Muscle layer of duodenum (tissue), 2 donors: Measurements from ENCODE around the gene ENPP5.
"Not testable (repeated sequence)": the region's sequence is repeated elsewhere in the genome, so short reads cannot be mapped to it uniquely, and the experiment has no call there.

Source experiments
- H3K27ac ChIP-seq: one replicate; pipeline ENCODE4 v1.7.0; 2013; ENCODE audit warnings: mild to moderate bottlenecking, low read length
- H3K27me3 ChIP-seq: one replicate; pipeline ENCODE4 v1.7.0; 2013; ENCODE audit warnings: low read depth, mild to moderate bottlenecking, control low read depth, low read length
- H3K36me3 ChIP-seq, 2 donors: one replicate each; pipeline ENCODE4 v1.7.0; 2013; ENCODE audit warnings: low read length in 2 of 2, control low read depth in 1 of 2, mild to moderate bottlenecking in 1 of 2; ENCODE audit not compliant: insufficient read depth in 2 of 2, control insufficient read depth in 1 of 2
- H3K4me1 ChIP-seq, 2 donors: one replicate each; pipeline ENCODE4 v1.7.0; 2013; ENCODE audit warnings: low read length in 2 of 2, mild to moderate bottlenecking in 2 of 2, control low read depth in 1 of 2, moderate library complexity in 1 of 2; ENCODE audit not compliant: insufficient read depth in 2 of 2, control insufficient read depth in 1 of 2
- H3K4me3 ChIP-seq, 2 donors: one replicate each; pipeline ENCODE4 v1.7.0; 2013; ENCODE audit warnings: low read length in 2 of 2, low read depth in 1 of 2, mild to moderate bottlenecking in 1 of 2
- H3K9me3 ChIP-seq, 2 donors: one replicate each; pipeline ENCODE4 v1.7.0; 2013; ENCODE audit warnings: low read length in 2 of 2, control low read depth in 1 of 2, mild to moderate bottlenecking in 1 of 2; ENCODE audit not compliant: control insufficient read depth in 1 of 2
- donor health status: healthy.

Gene ENPP5

GRCh38 chr6:46131291-46131690 lies 39.5 kb downstream of the ENPP5 start:
- not testable (repeated sequence) for H3K27me3 ChIP-seq, H3K9me3 ChIP-seq, H3K4me3 ChIP-seq, H3K36me3 ChIP-seq, H3K27ac ChIP-seq
- peaks cover 0 to 19% of the 10 kb centered on the region in 2 donors for H3K4me1 ChIP-seq

- H3K4me1 ChIP-seq: peaks cover 0 to 19% of the 10 kb centered on the region in 2 donors
- H3K4me3 ChIP-seq: peak overlapping the region; percentile 86 to 92
- peak overlapping the region; percentile 46 for H3K27ac ChIP-seq
Observed at GRCh38 chr6:46130666-46131065, 40.1 kb downstream of the ENPP5 start.

GRCh38 chr6:46129629-46130511 lies 40.9 kb downstream of the ENPP5 start, which contains the start of gene ENPP4:
Gene ENPP4, plus strand, starts transcription at chr6:46129989. Its CDS starts 9,595 bp downstream, at chr6:46139584.
- Histone ChIP-seq H3K4me1 (peaks cover 0 to 19% of the 10 kb centered on the region in 2 donors), H3K9me3 (no peaks in the 10 kb centered on the region), H3K27me3 (no peaks in the 10 kb centered on the region), H3K27ac (peak within 1 kb of the TSS; percentile 58), H3K4me3 (peak within 1 kb of the TSS; percentile 86 to 92), H3K36me3 (no peaks in the 10 kb centered on the region)

More at GRCh38 chr6:46130666-46131065, 40.1 kb downstream of the ENPP5 start:
- Histone ChIP-seq H3K9me3 (no peaks in the 10 kb centered on the region), H3K27me3 (no peaks in the 10 kb centered on the region), H3K36me3 (no peaks in the 10 kb centered on the region)

GRCh38 chr6:46129291-46129628 lies 41.5 kb downstream of the ENPP5 start:
- no peaks in the 10 kb centered on the region for H3K36me3 ChIP-seq
- peak overlapping the region; percentile 86 to 92 for H3K4me3 ChIP-seq
- H3K27me3 ChIP-seq: no peaks in the 10 kb centered on the region
- H3K27ac ChIP-seq: peak overlapping the region; percentile 58
- peaks cover 0 to 19% of the 10 kb centered on the region in 2 donors for H3K4me1 ChIP-seq
- H3K9me3 ChIP-seq: no peaks in the 10 kb centered on the region

DNA sequence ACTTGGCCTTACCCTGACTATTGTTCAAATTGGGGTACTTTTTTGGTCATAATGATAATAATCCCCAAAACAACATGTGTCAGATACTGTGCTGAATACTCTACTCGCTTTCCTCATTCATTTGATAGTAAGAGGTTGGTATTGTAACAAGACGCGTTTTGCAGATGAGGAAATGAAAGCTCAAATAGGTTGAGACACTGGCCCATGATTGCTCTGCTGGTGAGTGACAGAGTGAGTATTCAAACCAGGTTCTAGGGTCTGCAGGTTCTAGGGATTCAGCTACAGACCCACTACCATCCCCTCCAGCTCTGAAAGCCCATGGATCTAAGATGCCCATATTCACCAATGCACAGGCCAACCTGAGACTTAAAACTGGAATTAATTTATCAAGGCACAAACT lies 42.3 kb downstream of the ENPP5 start:
- Histone ChIP-seq H3K27me3 (no peaks in the 10 kb centered on the region), H3K27ac (no peak overlapping the region), H3K9me3 (no peaks in the 10 kb centered on the region), H3K4me1 (peaks cover 0 to 13% of the 10 kb centered on the region in 2 donors), H3K4me3 (peak overlapping the region in 1 of 2 donors; percentile 92), H3K36me3 (no peaks in the 10 kb centered on the region)

DNA sequence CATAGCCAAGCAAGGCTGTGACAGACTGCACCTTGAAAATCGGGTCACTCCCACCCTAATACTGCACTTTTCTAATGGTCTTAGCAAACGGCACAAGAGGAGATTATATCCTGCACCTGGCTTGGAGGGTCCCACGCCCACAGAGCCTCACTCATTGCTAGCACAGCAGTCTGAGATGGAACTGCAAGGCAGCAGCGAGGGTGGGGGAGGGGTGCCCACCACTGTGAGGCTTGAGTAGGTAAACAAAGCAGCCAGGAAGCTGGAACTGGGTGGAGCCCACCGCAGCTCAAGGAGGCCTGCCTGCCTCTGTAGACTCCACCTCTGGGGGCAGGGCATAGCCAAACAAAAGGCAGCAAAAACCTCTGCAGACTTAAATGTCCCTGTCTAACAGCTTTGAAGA lies 51.1 kb downstream of the ENPP5 start:
- not testable (repeated sequence) for H3K4me3 ChIP-seq, H3K27ac ChIP-seq, H3K36me3 ChIP-seq, H3K4me1 ChIP-seq, H3K27me3 ChIP-seq, H3K9me3 ChIP-seq

- Histone ChIP-seq H3K4me1 (no peaks in the 10 kb centered on the region), H3K27me3 (no peaks in the 10 kb centered on the region), H3K9me3 (no peaks in the 10 kb centered on the region), H3K4me3 (no peak overlapping the region), H3K36me3 (no peaks in the 10 kb centered on the region), H3K27ac (no peak overlapping the region)
Observed at GRCh38 chr6:46118836-46119235, 51.9 kb downstream of the ENPP5 start.

- Histone ChIP-seq H3K4me1 (no peaks in the 10 kb centered on the region), H3K27me3 (no peaks in the 10 kb centered on the region), H3K4me3 (no peak overlapping the region), H3K27ac (no peak overlapping the region), H3K9me3 (no peaks in the 10 kb centered on the region), H3K36me3 (no peaks in the 10 kb centered on the region)
Observed at GRCh38 chr6:46118157-46118556, 52.6 kb downstream of the ENPP5 start.

DNA sequence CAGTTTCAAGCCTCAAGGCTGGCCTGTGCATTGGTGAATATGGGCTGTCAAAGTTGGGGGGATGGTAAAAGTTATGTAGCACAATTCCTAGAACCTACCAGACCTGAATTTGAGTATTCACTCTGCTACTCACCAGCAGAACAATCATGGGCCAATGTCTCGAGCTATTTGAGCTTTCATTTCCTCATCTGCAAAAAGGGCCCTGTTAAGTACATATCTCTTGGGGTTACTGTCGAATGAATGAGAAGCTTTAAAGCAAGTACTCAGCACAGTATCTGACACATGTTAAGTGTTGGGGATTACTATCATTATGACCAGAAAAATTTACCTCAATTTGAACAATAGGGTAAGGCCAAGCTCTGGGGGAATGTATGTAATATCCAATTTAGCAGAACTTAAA lies 54.5 kb downstream of the ENPP5 start:
- Histone ChIP-seq H3K27me3 (no peaks in the 10 kb centered on the region), H3K27ac (no peak overlapping the region), H3K36me3 (no peaks in the 10 kb centered on the region), H3K4me1 (no peaks in the 10 kb centered on the region), H3K4me3 (no peak overlapping the region), H3K9me3 (no peaks in the 10 kb centered on the region)

DNA sequence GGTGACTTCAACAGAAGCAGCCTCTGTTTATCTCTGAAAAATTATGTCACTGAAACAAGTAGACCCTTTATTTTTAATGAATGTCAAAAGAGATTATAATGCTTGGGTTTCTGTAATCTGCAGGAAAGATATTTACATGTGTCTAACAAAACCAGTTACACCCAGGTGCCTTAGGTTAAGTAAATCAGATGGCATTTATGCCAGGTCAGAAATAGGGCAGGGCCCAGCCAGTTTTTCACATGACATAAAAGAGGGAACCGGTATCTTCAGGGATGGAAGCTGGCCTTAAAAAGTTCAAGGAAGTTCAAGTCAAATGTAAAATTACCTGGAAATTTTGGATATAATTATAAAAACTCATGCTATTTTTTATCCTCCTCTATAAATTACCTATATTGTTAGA lies 55.1 kb downstream of the ENPP5 start:
- Histone ChIP-seq H3K4me3 (no peak overlapping the region), H3K9me3 (no peaks in the 10 kb centered on the region)

DNA sequence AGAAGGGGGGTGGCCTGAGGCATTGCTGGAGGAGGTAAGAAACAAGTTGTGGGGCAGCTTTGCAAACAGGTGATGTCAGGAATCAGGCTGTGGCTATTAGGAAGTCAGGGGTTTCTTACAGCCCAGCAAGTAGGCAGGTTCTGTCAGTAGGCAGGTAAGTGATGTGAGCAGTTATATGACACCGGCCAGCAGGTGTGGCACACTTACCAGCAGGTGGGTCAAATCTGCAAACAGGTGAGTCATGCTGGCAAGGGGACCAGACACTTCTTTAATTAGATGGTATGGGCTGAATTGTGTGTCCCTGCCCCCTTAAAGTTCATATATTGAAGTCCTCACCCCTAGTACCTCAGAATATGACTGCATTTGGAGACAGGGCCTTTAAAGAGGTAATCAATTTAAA lies 57.4 kb downstream of the ENPP5 start:
- Histone ChIP-seq H3K27ac (no peak overlapping the region), H3K9me3 (no peaks in the 10 kb centered on the region), H3K36me3 (no peaks in the 10 kb centered on the region), H3K4me3 (no peak overlapping the region), H3K27me3 (no peaks in the 10 kb centered on the region), H3K4me1 (no peaks in the 10 kb centered on the region)

More for the DNA sequence above, 55.1 kb downstream of the ENPP5 start:
- Histone ChIP-seq H3K27me3 (no peaks in the 10 kb centered on the region), H3K27ac (no peak overlapping the region), H3K4me1 (no peaks in the 10 kb centered on the region), H3K36me3 (no peaks in the 10 kb centered on the region)
